ENCODE measurements around the gene KLRC3.
"Not testable (repeated sequence)": the region's sequence is repeated elsewhere in the genome, so short reads cannot be mapped to it uniquely, and the experiment has no call there.

Gene KLRC3

DNA sequence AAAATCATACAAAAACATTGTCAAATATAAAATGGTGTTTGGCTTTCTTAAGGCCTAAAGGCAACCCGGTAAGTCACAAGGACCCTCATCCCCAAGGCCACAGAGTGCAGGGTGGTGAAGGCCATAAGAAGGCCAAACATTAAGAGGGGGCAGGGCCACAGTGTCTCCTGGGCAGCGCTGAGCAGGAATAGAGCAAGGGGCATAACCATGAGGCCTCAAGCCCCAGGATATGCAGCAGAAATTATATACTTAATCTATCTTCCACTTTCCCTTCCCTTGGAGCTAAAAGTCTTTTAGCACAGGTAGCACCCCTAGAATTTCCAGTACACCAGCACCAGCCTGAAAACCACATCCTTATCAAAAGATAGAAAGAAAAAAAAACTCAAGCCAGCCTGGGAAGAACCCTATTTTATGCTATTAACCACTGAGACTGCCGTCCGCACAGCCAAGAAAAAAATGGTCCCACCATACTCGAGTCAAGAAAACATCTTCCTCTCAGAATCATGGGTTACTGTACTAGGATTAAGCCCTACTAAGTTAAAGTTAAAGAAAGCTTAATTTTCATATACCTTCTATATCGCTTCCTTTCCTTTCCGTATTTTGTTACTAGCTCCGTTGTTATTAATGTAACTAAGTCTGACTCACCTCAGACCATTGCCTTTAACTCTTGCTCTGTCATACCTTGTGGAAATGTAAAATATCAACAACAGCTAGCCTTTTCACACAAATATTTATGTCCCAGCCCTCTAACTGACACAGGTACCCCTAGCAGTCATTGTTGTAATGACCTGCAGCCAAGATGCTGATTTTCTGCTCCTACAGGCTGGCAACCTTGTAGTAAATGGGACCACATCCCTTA is 50.6 kb downstream of the KLRC3 start:
- no peak for DNase-seq (ENCODE audit: low spot score)

- no peak for DNase-seq (ENCODE audit: low spot score)
Measured at GRCh38 chr12:10368206-10369171, 51.9 kb downstream of the KLRC3 start.

DNA sequence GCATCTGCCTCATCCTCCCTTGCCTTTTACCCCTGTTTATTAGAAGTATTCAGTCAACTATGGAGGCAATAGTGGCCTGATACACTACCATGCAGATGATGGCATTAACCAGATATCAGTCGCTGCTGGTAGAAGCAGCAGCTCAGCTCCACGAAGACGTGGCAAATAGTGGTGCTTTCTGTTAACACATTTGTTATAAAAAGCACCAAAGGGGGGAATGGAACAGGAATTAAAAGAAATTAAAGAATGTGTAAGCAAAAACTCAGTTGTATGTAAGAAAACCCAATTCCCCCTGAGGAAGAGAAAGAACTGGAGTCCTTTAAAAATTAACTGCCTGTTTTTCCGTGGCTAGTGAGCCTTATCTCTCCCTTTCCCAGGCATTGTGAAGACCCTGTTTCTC is 52.7 kb downstream of the KLRC3 start:
- not testable (repeated sequence) for DNase-seq (ENCODE audit: low spot score)

GRCh38 chr12:10366875-10367274 is 53.5 kb downstream of the KLRC3 start:
- no peak for DNase-seq (ENCODE audit: low spot score)

GRCh38 chr12:10365696-10366405 is 54.5 kb downstream of the KLRC3 start:
- DNase-seq (ENCODE audit: low spot score), result no peak

- peak; percentile 42 for DNase-seq (ENCODE audit: low spot score)
Measured at GRCh38 chr12:10364815-10365622, 55.4 kb downstream of the KLRC3 start.

GRCh38 chr12:10363914-10364814 is 56.2 kb downstream of the KLRC3 start:
- peak; percentile 10 for DNase-seq (ENCODE audit: low spot score)

DNA sequence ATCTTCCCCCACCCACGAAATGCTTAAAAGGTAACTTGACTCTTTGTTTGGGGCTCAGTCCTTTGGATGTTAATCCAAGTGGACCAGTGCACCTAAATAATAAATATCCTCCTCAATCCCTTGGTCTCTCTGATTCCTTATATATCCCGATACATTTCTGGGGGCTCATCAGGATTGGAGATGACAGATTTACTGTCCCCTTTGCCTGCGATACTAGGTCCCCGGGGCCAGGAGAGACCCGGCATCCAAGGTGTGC is 56.8 kb downstream of the KLRC3 start:
- no peak for DNase-seq (ENCODE audit: low spot score)

DNA sequence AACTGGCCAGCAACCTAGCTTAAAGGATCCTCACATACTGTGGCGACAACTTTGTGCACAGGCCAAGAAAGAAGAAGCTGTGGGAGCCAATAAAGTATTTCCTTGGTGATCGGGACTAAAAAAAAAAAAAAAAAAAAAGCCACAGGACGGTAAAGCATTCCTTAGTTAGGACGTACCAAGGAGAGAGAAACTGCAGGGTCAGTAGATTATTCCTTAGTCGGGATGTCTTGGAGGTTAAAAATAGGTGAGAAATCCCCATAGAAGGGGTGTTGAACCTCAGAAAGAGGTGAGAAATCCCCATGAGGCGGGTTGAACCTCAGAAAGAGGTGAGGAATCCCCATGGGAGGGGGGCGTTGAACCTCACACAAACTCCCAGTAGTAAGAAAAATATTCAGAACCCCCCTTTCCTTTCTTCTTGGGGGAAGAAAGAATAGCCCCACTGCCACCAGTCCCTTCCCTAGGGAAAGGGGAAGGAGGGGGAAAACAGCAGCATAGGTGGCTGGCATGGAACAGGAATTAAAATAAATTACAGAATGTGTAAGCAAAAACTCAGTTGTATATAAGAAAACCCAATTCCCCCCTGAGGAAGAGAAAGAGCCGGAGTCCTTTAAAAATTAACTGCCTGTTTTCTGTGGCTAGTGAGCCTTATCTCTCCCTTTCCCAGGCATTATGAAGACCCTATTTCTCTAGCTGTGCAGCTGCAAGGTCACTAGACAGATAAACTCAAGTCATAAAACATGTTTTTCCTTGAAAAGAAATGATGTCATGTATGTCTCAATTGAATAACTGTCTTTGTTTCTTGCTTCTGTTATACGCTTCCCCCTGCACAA is 57.4 kb downstream of the KLRC3 start:
- no peak for DNase-seq (ENCODE audit: low spot score)

- DNase-seq (ENCODE audit: low spot score), result no peak
Measured at GRCh38 chr12:10362325-10362724, 58.1 kb downstream of the KLRC3 start.
